ENCODE measurements around the gene ADAMTS12. TPM values are rescaled to one million over a fixed set of nuclear protein-coding genes. Genes with fewer than 3 reads are reported as not detected.

Gene ADAMTS12
- total RNA-seq, 2 experiments from 2014 or later: not detected

DNA sequence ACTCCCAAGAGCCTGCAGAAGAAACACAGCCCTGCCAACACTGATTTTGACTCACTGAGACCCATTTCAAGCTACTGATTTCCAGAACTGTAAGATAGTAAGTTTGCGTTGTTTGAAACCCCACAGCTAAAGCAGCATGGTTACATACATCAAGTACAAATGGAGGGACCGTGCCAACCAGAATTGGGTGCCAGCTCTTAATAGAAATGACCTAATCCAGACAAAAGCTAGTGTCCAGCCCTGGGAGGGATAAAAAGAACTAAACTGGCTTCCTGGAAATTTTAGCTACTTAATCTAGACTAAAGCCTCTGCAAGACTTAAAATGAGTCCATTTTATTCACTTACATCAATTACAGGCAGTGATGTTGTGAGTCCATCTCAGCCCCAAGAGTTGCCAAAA is 122.6 kb downstream of the ADAMTS12 start:
- Histone ChIP-seq H3K27ac (ENCODE audit: low read depth, low read length, poor library complexity, severe bottlenecking) (no peak overlapping the region), H3K79me2 (ENCODE audit: insufficient read depth, low read depth, low read length) (no peaks in the 10 kb centered on the region), H2AFZ (ENCODE audit: low read length) (no peak overlapping the region), H3K9me3 (ENCODE audit: low read length) (no peaks in the 10 kb centered on the region), H3K36me3 (ENCODE audit: insufficient read depth, low read length) (no peaks in the 10 kb centered on the region), H3K9me2 (ENCODE audit: insufficient read depth, low read length) (no peaks in the 10 kb centered on the region), H4K20me1 (ENCODE audit: insufficient read depth, low read length) (no peaks in the 10 kb centered on the region), H3K4me2 (ENCODE audit: low read length) (no peak overlapping the region), H3K4me3 (ENCODE audit: low read depth, low read length, poor library complexity, severe bottlenecking) (no peak overlapping the region), H3K4me1 (ENCODE audit: insufficient read depth, low read length, poor library complexity, severe bottlenecking) (no peaks in the 10 kb centered on the region)
- ChIA-PET CTCF (ENCODE audit: unreplicated experiment) (no interaction called here), POLR2A (no interaction called here)
- DNase-seq (ENCODE audit: low spot score): no peak
- BruUV-seq (replicated peaks): no TSS peak
- TF ChIP-seq, protein P1, sequence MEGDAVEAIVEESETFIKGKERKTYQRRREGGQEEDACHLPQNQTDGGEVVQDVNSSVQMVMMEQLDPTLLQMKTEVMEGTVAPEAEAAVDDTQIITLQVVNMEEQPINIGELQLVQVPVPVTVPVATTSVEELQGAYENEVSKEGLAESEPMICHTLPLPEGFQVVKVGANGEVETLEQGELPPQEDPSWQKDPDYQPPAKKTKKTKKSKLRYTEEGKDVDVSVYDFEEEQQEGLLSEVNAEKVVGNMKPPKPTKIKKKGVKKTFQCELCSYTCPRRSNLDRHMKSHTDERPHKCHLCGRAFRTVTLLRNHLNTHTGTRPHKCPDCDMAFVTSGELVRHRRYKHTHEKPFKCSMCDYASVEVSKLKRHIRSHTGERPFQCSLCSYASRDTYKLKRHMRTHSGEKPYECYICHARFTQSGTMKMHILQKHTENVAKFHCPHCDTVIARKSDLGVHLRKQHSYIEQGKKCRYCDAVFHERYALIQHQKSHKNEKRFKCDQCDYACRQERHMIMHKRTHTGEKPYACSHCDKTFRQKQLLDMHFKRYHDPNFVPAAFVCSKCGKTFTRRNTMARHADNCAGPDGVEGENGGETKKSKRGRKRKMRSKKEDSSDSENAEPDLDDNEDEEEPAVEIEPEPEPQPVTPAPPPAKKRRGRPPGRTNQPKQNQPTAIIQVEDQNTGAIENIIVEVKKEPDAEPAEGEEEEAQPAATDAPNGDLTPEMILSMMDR (conservative IDR thresholded peaks at IDR 0.05; ENCODE audit: low read length): no peak
- no peak for TF ChIP-seq EZH2phosphoT487 (IDR thresholded peaks at IDR 0.05; ENCODE audit: borderline replicate concordance, low read depth, low read length)
- intact Hi-C loops (cut with micrococcal nuclease; ENCODE audit: unreplicated experiment): no loop called here

DNA sequence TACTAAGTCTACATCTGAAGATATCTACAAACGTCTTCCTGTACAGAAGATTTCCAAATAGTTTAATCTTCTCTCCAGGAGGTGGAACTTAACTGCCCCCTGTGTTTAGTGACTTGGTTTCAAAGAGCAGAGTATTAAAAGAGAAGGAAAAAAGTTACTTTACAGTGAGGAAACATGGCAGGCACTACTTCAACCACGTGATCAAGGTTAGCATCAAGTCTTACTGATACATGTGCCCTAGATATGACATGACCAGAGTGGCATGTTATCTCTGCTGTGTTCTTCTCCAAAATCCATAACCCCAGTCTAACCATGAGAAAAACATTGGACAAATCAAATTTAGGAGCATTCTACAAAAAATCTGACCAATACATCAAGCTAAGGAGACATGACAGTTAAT is 125.8 kb downstream of the ADAMTS12 start:
- H3K9me3 ChIP-seq (ENCODE audit: low read length): no peaks in the 10 kb centered on the region
- no peak overlapping the region for H3K27ac ChIP-seq (ENCODE audit: low read depth, low read length, poor library complexity, severe bottlenecking)
- H3K4me2 ChIP-seq (ENCODE audit: low read length): no peak overlapping the region
- H3K4me3 ChIP-seq (ENCODE audit: low read depth, low read length, poor library complexity, severe bottlenecking): no peak overlapping the region
- no TSS peak for BruUV-seq (replicated peaks)
- TF ChIP-seq EZH2phosphoT487 (IDR thresholded peaks at IDR 0.05; ENCODE audit: borderline replicate concordance, low read depth, low read length): no peak
- TF ChIP-seq, protein P1 (conservative IDR thresholded peaks at IDR 0.05; ENCODE audit: low read length): no peak
- intact Hi-C loops (cut with micrococcal nuclease; ENCODE audit: unreplicated experiment): no loop called here
- H3K36me3 ChIP-seq (ENCODE audit: insufficient read depth, low read length): no peaks in the 10 kb centered on the region
- no peaks in the 10 kb centered on the region for H4K20me1 ChIP-seq (ENCODE audit: insufficient read depth, low read length)
- H3K4me1 ChIP-seq (ENCODE audit: insufficient read depth, low read length, poor library complexity, severe bottlenecking): no peaks in the 10 kb centered on the region
- H2AFZ ChIP-seq (ENCODE audit: low read length): peak overlapping the region; percentile 54; the same call in 1 of the 2 replicates
- ChIA-PET POLR2A (no interaction called here), CTCF (ENCODE audit: unreplicated experiment) (no interaction called here)
- DNase-seq (ENCODE audit: low spot score): no peak
- no peaks in the 10 kb centered on the region for H3K9me2 ChIP-seq (ENCODE audit: insufficient read depth, low read length)
- H3K79me2 ChIP-seq (ENCODE audit: insufficient read depth, low read depth, low read length): no peaks in the 10 kb centered on the region

DNA sequence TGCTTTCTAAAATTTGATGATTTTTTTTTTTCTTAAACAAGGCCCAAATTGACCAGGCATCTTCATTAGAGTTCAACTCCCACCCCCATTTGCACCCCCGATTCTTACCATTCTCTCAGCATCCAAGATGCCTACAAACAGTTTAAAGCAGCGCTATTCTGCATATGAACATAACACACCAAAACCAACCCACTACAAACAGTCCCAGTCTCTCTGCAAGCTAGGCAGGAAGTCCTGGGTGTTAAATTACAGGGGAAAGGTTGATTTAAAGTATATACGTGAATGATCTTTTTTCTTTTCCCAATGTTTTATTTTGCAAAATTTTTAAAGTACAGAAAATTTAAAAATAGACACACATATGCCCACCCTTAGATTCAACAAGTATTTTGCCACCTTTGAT is 127.0 kb downstream of the ADAMTS12 start:
- no TSS peak for BruUV-seq (replicated peaks)
- Histone ChIP-seq H3K4me1 (ENCODE audit: insufficient read depth, low read length, poor library complexity, severe bottlenecking) (no peaks in the 10 kb centered on the region), H3K36me3 (ENCODE audit: insufficient read depth, low read length) (no peaks in the 10 kb centered on the region), H3K79me2 (ENCODE audit: insufficient read depth, low read depth, low read length) (no peaks in the 10 kb centered on the region), H3K4me2 (ENCODE audit: low read length) (no peak overlapping the region), H3K9me2 (ENCODE audit: insufficient read depth, low read length) (no peaks in the 10 kb centered on the region), H4K20me1 (ENCODE audit: insufficient read depth, low read length) (no peaks in the 10 kb centered on the region), H2AFZ (ENCODE audit: low read length) (no peak overlapping the region), H3K4me3 (ENCODE audit: low read depth, low read length, poor library complexity, severe bottlenecking) (no peak overlapping the region), H3K27ac (ENCODE audit: low read depth, low read length, poor library complexity, severe bottlenecking) (no peak overlapping the region), H3K9me3 (ENCODE audit: low read length) (no peaks in the 10 kb centered on the region)
- ChIA-PET CTCF (ENCODE audit: unreplicated experiment) (no interaction called here), POLR2A (interaction anchor here (0.6 kb wide), 1 partner anchor 58 kb away, joined by 3 read pairs; no protein-coding TSS in a partner anchor)
- no peak for DNase-seq (ENCODE audit: low spot score)
- TF ChIP-seq EZH2phosphoT487 (IDR thresholded peaks at IDR 0.05; ENCODE audit: borderline replicate concordance, low read depth, low read length): no peak
- TF ChIP-seq, protein P1 (conservative IDR thresholded peaks at IDR 0.05; ENCODE audit: low read length): no peak
- intact Hi-C loops (cut with micrococcal nuclease; ENCODE audit: unreplicated experiment): no loop called here

Data from OCI-LY7 (cell line).